Sigmoid colon (tissue), 7 donors: ENCODE results near the gene KCNB1. TPM values are rescaled to one million over a fixed set of nuclear protein-coding genes. Genes with fewer than 3 reads are reported as not detected.

Experiments used
- DNase-seq: peaks from one replicate; pipeline ENCODE4 v3.0.0-alpha.2; 2019
- H3K27ac ChIP-seq, 4 donors: fragments of 200-600 bp; sonication (generic); one replicate each; pipeline ENCODE4 v1.5.1; 2016 to 2019; ENCODE audit warnings: mild to moderate bottlenecking in 1 of 4
- H3K27me3 ChIP-seq, 3 donors: fragments of 200-600 bp; sonication (generic); one replicate each; pipeline ENCODE4 v1.5.1; 2019; ENCODE audit warnings: mild to moderate bottlenecking in 1 of 3
- H3K36me3 ChIP-seq, 4 donors: fragments of 200-600 bp; sonication (generic); one replicate each; pipeline ENCODE4 v1.5.1; 2016 to 2019
- H3K4me1 ChIP-seq, 4 donors: fragments of 200-600 bp; sonication (generic); one replicate each; pipeline ENCODE4 v1.5.1; 2017 to 2019
- H3K4me3 ChIP-seq, 4 donors: fragments of 200-600 bp; sonication (generic); one replicate each; pipeline ENCODE4 v1.5.1; 2017 to 2019; ENCODE audit warnings: mild to moderate bottlenecking in 2 of 4, moderate library complexity in 1 of 4
- H3K9me3 ChIP-seq, 4 donors: fragments of 200-600 bp in 3 of 4; sonication (generic) in 3 of 4; one replicate each; pipeline versions ENCODE4 v1.5.1 to v1.6.1; 2013 to 2019
- CTCF ChIP-seq, 4 experiments: fragments of 450-650 bp in 3 of 4; fragments of 200-600 bp in 1 of 4; IDR thresholded peaks; one replicate each; pipeline ENCODE4 v1.5.1; 2016 to 2019; ENCODE audit warnings: antibody characterized with exemption in 4 of 4, mild to moderate bottlenecking in 3 of 4, moderate library complexity in 2 of 4
- EP300 ChIP-seq, 4 donors: sonication (generic); formaldehyde crosslinking; IDR thresholded peaks; one replicate each; pipeline ENCODE4 v1.6.1; 2017; ENCODE audit warnings: antibody characterized with exemption in 4 of 4
- POLR2A ChIP-seq, 2 donors: fragments of 450-650 bp; IDR thresholded peaks; one replicate each; pipeline ENCODE4 v1.6.1; 2016; ENCODE audit warnings: antibody characterized with exemption in 2 of 2, mild to moderate bottlenecking in 2 of 2, moderate library complexity in 2 of 2
- POLR2AphosphoS5 ChIP-seq, 4 donors: sonication (generic); formaldehyde crosslinking; IDR thresholded peaks; one replicate each; pipeline ENCODE4 v1.6.1; 2017; ENCODE audit warnings: antibody characterized with exemption in 4 of 4
- WGBS, 2 donors: extraction: QIAGEN DNeasy Blood & Tissue Kit; methylation state at CpG; one replicate each; pipeline ENCODE4 v1.1.7; 2013; 5-methylcytosine and 5-hydroxymethylcytosine counted together
- intact Hi-C: fragments of 100-400 bp; cut with DNase I; formaldehyde crosslinking; loops from one replicate; pipeline ENCODE4 v1.15.1; 2023
- polyA plus RNA-seq, 3 donors: library from polyadenylated mRNA; stranded (reverse); fragments of 200-250 nt; gene quantifications; one replicate each; pipeline ENCODE4 v1.2.3, GENCODE V29; 2013
- total RNA-seq, 4 donors: library from RNA; depleted of rRNA; stranded (reverse); fragments of >200 nt; gene quantifications; one replicate each; pipeline ENCODE4 v1.1.0, GENCODE V29; 2016
- donor health status: healthy with polysubstance abuse.
- donor health status: Bipolar disorder and iron deficiency.
- donor health status: healthy.

KCNB1 gene
- total and polyA plus RNA-seq, 7 donors: under 0.01 to 20.6 (median 14.6) TPM; not detected in 1

- DNase-seq: no peak
- no peak for TF ChIP-seq POLR2A (IDR thresholded peaks at IDR 0.05)
- no peak for TF ChIP-seq EP300 (IDR thresholded peaks at IDR 0.05)
- TF ChIP-seq POLR2AphosphoS5 (IDR thresholded peaks at IDR 0.05): no peak
- TF ChIP-seq CTCF (IDR thresholded peaks at IDR 0.05): no peak
- Histone ChIP-seq H3K4me1 (peaks cover 0 to 40% (median 38%) of the 10 kb centered on the region in 4 donors), H3K36me3 (peaks cover 0 to 36% (median 8%) of the 10 kb centered on the region in 4 donors), H3K27ac (peak overlapping the region; percentile 64 to 86 (median 76)), H3K9me3 (no peaks in the 10 kb centered on the region), H3K27me3 (no peaks in the 10 kb centered on the region), H3K4me3 (no peak overlapping the region)
- intact Hi-C loops: no loop called here
- 88 to 93% methylated on average over 2 of the region's 2 CpGs for WGBS, 2 donors
These were observed 29.5 kb upstream of the KCNB1 start for GRCh38 chr20:49511788-49512525.

- peaks cover 0 to 40% (median 38%) of the 10 kb centered on the region in 4 donors for H3K4me1 ChIP-seq
- WGBS, 2 donors: 37 to 58% methylated on average over 12 of the region's 12 CpGs
These were observed 28.2 kb upstream of the KCNB1 start for GRCh38 chr20:49510562-49511122.

GRCh38 chr20:49508435-49509199, 26.1 kb upstream of the KCNB1 start:
- TF ChIP-seq POLR2A (IDR thresholded peaks at IDR 0.05) (no peak), CTCF (IDR thresholded peaks at IDR 0.05) (peak; percentile 40 to 61 (median 52)), POLR2AphosphoS5 (IDR thresholded peaks at IDR 0.05) (peak; percentile 22 to 61 (median 40)), EP300 (IDR thresholded peaks at IDR 0.05) (no peak)
- intact Hi-C loops: loop anchor here (1.0 kb wide), 1 partner anchor 174 kb away; no protein-coding TSS in a partner anchor
- H3K4me3 ChIP-seq: no peak overlapping the region
- peak overlapping the region; percentile 53 to 86 (median 76) for H3K27ac ChIP-seq
- peak; percentile 58 for DNase-seq
- peaks cover 0 to 31% (median 10%) of the 10 kb centered on the region in 4 donors for H3K36me3 ChIP-seq
- no peaks in the 10 kb centered on the region for H3K9me3 ChIP-seq
- H3K4me1 ChIP-seq: peaks cover 0 to 40% (median 38%) of the 10 kb centered on the region in 4 donors
- no peaks in the 10 kb centered on the region for H3K27me3 ChIP-seq
- WGBS, 2 donors: 44 to 58% methylated on average over 14 of the region's 14 CpGs

More at GRCh38 chr20:49510562-49511122, 28.2 kb upstream of the KCNB1 start:
- TF ChIP-seq POLR2AphosphoS5 (IDR thresholded peaks at IDR 0.05) (peak; percentile 7 to 50 (median 40)), CTCF (IDR thresholded peaks at IDR 0.05) (no peak)
- peaks cover 0 to 42% (median 10%) of the 10 kb centered on the region in 4 donors for H3K36me3 ChIP-seq
- H3K27ac ChIP-seq: peak overlapping the region; percentile 64 to 86 (median 76)
- no peaks in the 10 kb centered on the region for H3K27me3 ChIP-seq
- H3K4me3 ChIP-seq: no peak overlapping the region
- no peaks in the 10 kb centered on the region for H3K9me3 ChIP-seq
- intact Hi-C loops: no loop called here
- DNase-seq: peak; percentile 90

GRCh38 chr20:49507741-49508434, 25.4 kb upstream of the KCNB1 start:
- Histone ChIP-seq H3K27ac (peak overlapping the region in 3 of 4 donors; percentile 32 to 86 (median 72)), H3K27me3 (no peaks in the 10 kb centered on the region), H3K9me3 (no peaks in the 10 kb centered on the region), H3K4me1 (peaks cover 0 to 40% (median 38%) of the 10 kb centered on the region in 4 donors), H3K4me3 (no peak overlapping the region), H3K36me3 (peaks cover 0 to 24% (median 6%) of the 10 kb centered on the region in 4 donors)
- TF ChIP-seq POLR2A (IDR thresholded peaks at IDR 0.05) (no peak), EP300 (IDR thresholded peaks at IDR 0.05) (no peak)
- DNase-seq: peak; percentile 60
- intact Hi-C loops: loop anchor here (1.0 kb wide), 1 partner anchor 174 kb away; no protein-coding TSS in a partner anchor
- WGBS, 2 donors: 78 to 87% methylated on average over 21 of the region's 21 CpGs
